Gastroesophageal sphincter (tissue), 3 donors: ENCODE data around the gene MAL.

Source experiments
- POLR2A ChIP-seq, 2 donors: fragments of 450-650 bp; IDR thresholded peaks; one replicate each; pipeline ENCODE4 v1.6.1; 2017; ENCODE audit warnings: antibody characterized with exemption in 2 of 2, mild to moderate bottlenecking in 2 of 2, moderate library complexity in 1 of 2
- TF ChIP-seq, protein P1 (sequence below), 4 experiments: fragments of 200-600 bp in 2 of 4; fragments of 450-650 bp in 2 of 4; sonication (generic) in 1 of 4; IDR thresholded peaks; one replicate each; pipeline ENCODE4 v1.5.1; 2017 to 2019; ENCODE audit warnings: antibody characterized with exemption in 4 of 4, mild to moderate bottlenecking in 2 of 4, moderate library complexity in 2 of 4

- TF ChIP-seq, protein P1, sequence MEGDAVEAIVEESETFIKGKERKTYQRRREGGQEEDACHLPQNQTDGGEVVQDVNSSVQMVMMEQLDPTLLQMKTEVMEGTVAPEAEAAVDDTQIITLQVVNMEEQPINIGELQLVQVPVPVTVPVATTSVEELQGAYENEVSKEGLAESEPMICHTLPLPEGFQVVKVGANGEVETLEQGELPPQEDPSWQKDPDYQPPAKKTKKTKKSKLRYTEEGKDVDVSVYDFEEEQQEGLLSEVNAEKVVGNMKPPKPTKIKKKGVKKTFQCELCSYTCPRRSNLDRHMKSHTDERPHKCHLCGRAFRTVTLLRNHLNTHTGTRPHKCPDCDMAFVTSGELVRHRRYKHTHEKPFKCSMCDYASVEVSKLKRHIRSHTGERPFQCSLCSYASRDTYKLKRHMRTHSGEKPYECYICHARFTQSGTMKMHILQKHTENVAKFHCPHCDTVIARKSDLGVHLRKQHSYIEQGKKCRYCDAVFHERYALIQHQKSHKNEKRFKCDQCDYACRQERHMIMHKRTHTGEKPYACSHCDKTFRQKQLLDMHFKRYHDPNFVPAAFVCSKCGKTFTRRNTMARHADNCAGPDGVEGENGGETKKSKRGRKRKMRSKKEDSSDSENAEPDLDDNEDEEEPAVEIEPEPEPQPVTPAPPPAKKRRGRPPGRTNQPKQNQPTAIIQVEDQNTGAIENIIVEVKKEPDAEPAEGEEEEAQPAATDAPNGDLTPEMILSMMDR (IDR thresholded peaks at IDR 0.05): no peak
- TF ChIP-seq POLR2A (IDR thresholded peaks at IDR 0.05): no peak
Observed at GRCh38 chr2:95048825-95049682, 23.5 kb downstream of the MAL start.
